Lung (tissue), 12 donors: Measurements from ENCODE around the gene TMEM223. TPM values are rescaled to one million over a fixed set of nuclear protein-coding genes. Genes with fewer than 3 reads are reported as not detected.
A peak's percentile ranks its signal among the peaks of the same experiment; 100 is the strongest.
"Not testable (repeated sequence)": the region's sequence is repeated elsewhere in the genome, so short reads cannot be mapped to it uniquely, and the experiment has no call there.

ENCODE experiments used
- ATAC-seq: fragments of 200-7000 bp; cut with Tn5 transposase; one replicate; pipeline ENCODE4 v1.9.1; 2020; ENCODE audit warnings: moderate number of reproducible peaks; ENCODE audit not compliant: insufficient read depth, low FRiP score
- DNase-seq, 3 donors: peaks; one replicate each; pipeline ENCODE4 v3.0.0-alpha.2; 2013 to 2017
- H3K27ac ChIP-seq, 2 donors: one replicate each; pipeline ENCODE4 v1.5.1; 2013; ENCODE audit warnings: mild to moderate bottlenecking in 2 of 2, moderate library complexity in 2 of 2, control low read depth in 1 of 2, inconsistent platforms in 1 of 2, low read depth in 1 of 2, low read length in 1 of 2
- H3K27me3 ChIP-seq, 3 donors: one replicate each; pipeline ENCODE4 v1.5.1; 2013; ENCODE audit warnings: low read length in 2 of 3; ENCODE audit not compliant: control insufficient read depth in 3 of 3, insufficient read depth in 3 of 3
- H3K36me3 ChIP-seq, 4 donors: one replicate each; pipeline ENCODE4 v1.5.1; 2013; ENCODE audit warnings: low read length in 4 of 4, mild to moderate bottlenecking in 1 of 4, moderate library complexity in 1 of 4; ENCODE audit not compliant: control insufficient read depth in 4 of 4, insufficient read depth in 4 of 4
- H3K4me1 ChIP-seq, 5 donors: one replicate each; pipeline ENCODE4 v1.5.1; 2013; ENCODE audit warnings: low read length in 5 of 5, mild to moderate bottlenecking in 2 of 5, moderate library complexity in 1 of 5; ENCODE audit not compliant: control insufficient read depth in 5 of 5, insufficient read depth in 5 of 5
- H3K4me3 ChIP-seq: one replicate; pipeline ENCODE4 v1.5.1; 2013; ENCODE audit warnings: mild to moderate bottlenecking, control low read depth, moderate library complexity
- H3K9ac ChIP-seq, 2 donors: one replicate each; pipeline ENCODE4 v1.5.1; 2013; ENCODE audit warnings: low read length in 2 of 2, control low read depth in 1 of 2; ENCODE audit not compliant: insufficient read depth in 1 of 2
- H3K9me3 ChIP-seq, 4 donors: one replicate each; pipeline ENCODE4 v1.5.1; 2013; ENCODE audit warnings: low read length in 3 of 4, mild to moderate bottlenecking in 1 of 4, moderate library complexity in 1 of 4; ENCODE audit not compliant: control insufficient read depth in 4 of 4, insufficient read depth in 3 of 4
- WGBS, 2 donors: extraction: QIAGEN DNeasy Blood & Tissue Kit; methylation state at CpG; one replicate each; pipeline ENCODE4 v1.1.7; 2013; 5-methylcytosine and 5-hydroxymethylcytosine counted together
- polyA plus RNA-seq, 2 donors: library from polyadenylated mRNA; stranded (reverse); fragments of 200-250 nt; gene quantifications; one replicate each; pipeline ENCODE4 v1.2.1, GENCODE V29; 2013
- total RNA-seq, 2 donors: library from RNA; depleted of rRNA in 1 of 2; stranded (reverse); fragments of >200 nt in 1 of 2; gene quantifications; one replicate each; pipeline ENCODE4 v1.2.1, GENCODE V29; 2014 to 2021
- TF ChIP-seq, protein P1 (sequence below): IDR thresholded peaks from 2 replicates; pipeline ENCODE4 v1.5.1; 2012; ENCODE audit warnings: mild to moderate bottlenecking; ENCODE audit errors: control extremely low read depth, extremely low read depth
- donor health status: control.
- donor health status: control.
- donor health status: Bipolar disorder and iron deficiency.
- donor health status: healthy.
- donor health status: DM: yes; HTN: yes; CAD: no.

Gene TMEM223
- total and polyA plus RNA-seq, 4 donors: 9.7 to 38.6 (median 18.7) TPM

DNA sequence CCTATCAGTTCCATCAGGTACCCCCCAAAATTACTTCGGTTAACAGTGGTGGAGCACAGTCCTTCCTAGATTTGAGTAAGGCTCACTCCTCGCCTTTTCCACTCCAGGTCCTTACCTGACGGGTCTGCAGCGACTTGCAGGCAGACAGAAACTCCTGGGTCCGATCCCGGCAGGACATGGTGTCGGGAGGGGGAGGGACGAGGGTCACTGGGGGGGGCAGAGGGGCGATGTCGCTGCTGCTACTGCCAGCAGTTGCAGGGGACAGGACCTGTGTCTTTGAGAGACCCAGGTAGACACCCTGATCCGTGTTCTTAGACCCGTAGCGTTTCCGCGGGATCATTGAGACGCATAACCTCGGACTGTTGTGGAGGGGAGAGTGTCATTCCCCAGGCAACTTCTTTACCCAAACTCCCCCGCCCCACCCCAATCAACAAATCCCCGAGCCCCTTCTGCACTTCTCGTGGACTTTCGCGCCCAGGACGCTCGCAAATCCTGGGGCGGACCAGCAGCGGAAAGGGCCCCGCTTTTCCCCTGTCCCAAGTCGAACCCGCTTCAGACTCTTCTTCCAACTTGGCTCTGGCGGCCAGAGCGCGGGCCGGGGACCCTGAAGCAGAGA is 39.2 kb upstream of the TMEM223 start:
- DNase-seq: peak in 1 of 3 donors; percentile 79
- TF ChIP-seq, protein P1, sequence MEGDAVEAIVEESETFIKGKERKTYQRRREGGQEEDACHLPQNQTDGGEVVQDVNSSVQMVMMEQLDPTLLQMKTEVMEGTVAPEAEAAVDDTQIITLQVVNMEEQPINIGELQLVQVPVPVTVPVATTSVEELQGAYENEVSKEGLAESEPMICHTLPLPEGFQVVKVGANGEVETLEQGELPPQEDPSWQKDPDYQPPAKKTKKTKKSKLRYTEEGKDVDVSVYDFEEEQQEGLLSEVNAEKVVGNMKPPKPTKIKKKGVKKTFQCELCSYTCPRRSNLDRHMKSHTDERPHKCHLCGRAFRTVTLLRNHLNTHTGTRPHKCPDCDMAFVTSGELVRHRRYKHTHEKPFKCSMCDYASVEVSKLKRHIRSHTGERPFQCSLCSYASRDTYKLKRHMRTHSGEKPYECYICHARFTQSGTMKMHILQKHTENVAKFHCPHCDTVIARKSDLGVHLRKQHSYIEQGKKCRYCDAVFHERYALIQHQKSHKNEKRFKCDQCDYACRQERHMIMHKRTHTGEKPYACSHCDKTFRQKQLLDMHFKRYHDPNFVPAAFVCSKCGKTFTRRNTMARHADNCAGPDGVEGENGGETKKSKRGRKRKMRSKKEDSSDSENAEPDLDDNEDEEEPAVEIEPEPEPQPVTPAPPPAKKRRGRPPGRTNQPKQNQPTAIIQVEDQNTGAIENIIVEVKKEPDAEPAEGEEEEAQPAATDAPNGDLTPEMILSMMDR: no peak
- peaks cover 13 to 29% (median 28%) of the 10 kb centered on the region in 4 donors for H3K36me3 ChIP-seq
- peak overlapping the region; percentile 85 to 91 for H3K9ac ChIP-seq
- no peaks in the 10 kb centered on the region for H3K9me3 ChIP-seq
- 0 to 1% methylated on average over 33 of the region's 33 CpGs for WGBS, 2 donors
- peaks cover 0 to 16% (median 13%) of the 10 kb centered on the region in 5 donors for H3K4me1 ChIP-seq
- peak overlapping the region; percentile 89 to 92 for H3K27ac ChIP-seq
- ATAC-seq: no peak
- no peaks in the 10 kb centered on the region for H3K27me3 ChIP-seq
- peak overlapping the region; percentile 82 for H3K4me3 ChIP-seq

DNA sequence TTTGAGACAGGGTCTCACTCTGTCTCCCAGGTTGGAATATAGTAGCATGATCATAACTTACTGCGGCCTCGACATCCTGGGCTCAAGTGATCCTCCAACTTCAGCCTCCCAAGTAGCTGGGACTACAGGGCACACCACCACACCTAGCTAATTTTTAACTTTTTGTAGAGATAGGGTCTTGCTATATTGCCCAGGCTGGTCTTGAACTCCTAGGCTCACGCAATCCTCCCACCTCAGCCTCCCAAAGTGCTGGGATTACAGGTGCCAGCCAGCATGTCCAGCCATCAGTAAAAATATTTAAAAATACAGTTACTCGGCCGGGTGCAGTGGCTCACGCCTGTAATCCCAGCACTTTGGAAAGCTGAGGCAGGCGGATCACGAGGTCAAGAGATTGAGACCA is 36.3 kb upstream of the TMEM223 start:
- WGBS, 2 donors: 95 to 98% methylated on average over 8 of the region's 8 CpGs
- H3K4me3 ChIP-seq, H3K9ac ChIP-seq, DNase-seq, ATAC-seq, H3K27me3 ChIP-seq, H3K27ac ChIP-seq, H3K9me3 ChIP-seq: not testable (repeated sequence)
- peaks cover 0 to 16% (median 9%) of the 10 kb centered on the region in 5 donors for H3K4me1 ChIP-seq
- peaks cover 18 to 33% (median 31%) of the 10 kb centered on the region in 4 donors for H3K36me3 ChIP-seq

DNA sequence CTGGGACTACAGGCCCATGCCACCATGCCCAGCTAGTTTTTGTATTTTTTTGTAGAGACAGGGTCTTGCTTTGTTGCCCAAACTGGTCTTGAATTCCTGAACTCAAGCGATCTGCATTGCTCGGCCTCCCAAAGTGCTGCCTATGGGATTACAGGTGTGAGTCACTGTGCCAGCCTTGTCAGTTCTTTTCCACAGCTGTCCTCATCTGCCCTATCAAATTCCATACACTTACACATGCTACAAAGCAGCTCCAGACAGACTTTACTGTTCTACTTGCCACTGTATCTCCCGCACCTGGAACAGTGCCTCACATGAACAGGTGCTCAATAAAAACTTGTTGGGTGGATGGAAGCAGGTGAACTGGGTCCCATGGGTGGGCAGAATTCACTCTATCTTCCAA is 31.9 kb upstream of the TMEM223 start:
- TF ChIP-seq, protein P1: no peak
- no peak overlapping the region for H3K4me3 ChIP-seq
- no peaks in the 10 kb centered on the region for H3K9me3 ChIP-seq
- WGBS, 2 donors: 98 to 100% methylated on average over 3 of the region's 3 CpGs
- H3K27me3 ChIP-seq: no peaks in the 10 kb centered on the region
- no peak for DNase-seq
- H3K36me3 ChIP-seq: peaks cover 30 to 50% (median 41%) of the 10 kb centered on the region in 4 donors
- no peaks in the 10 kb centered on the region for H3K4me1 ChIP-seq
- H3K9ac ChIP-seq: no peak overlapping the region
- ATAC-seq: no peak
- no peak overlapping the region for H3K27ac ChIP-seq

DNA sequence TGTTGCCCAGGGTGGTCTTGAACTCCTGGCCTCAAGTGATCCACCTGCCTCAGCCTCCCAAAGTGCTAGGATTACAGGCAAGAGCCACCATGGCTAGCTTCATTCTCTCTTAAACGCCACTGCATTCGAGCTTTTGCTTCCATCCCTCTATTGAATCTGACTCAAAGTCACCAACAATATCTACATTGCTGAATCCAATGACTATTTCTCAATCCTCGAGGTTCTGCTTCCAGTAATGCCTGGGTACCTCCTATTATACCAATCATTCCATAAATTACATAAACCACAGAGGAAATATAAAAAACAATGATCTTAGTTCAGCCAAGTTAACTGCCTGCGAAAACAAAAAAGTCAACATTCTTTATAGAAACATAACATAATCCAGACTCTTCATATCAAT is 25.3 kb upstream of the TMEM223 start:
- Histone ChIP-seq H3K27ac (peak overlapping the region in 1 of 2 donors; percentile 31), H3K9ac (no peak overlapping the region), H3K36me3 (peaks cover 0 to 22% (median 9%) of the 10 kb centered on the region in 4 donors), H3K4me1 (peaks cover 0 to 1% (median 0%) of the 10 kb centered on the region in 5 donors), H3K4me3 (no peak overlapping the region), H3K9me3 (no peaks in the 10 kb centered on the region), H3K27me3 (no peaks in the 10 kb centered on the region)
- DNase-seq: no peak
- WGBS, 2 donors: 71 to 82% methylated on average over 4 of the region's 4 CpGs
- TF ChIP-seq, protein P1: no peak
- no peak for ATAC-seq
